Motor neuron (in vitro differentiated cells): ENCODE results near the gene PKNOX2. TPM values are rescaled to one million over a fixed set of nuclear protein-coding genes. Genes with fewer than 3 reads are reported as not detected.
"Not testable (repeated sequence)": the region's sequence is repeated elsewhere in the genome, so short reads cannot be mapped to it uniquely, and the experiment has no call there.

ENCODE experiments used
- ATAC-seq, 8 experiments: fragments of 200-7000 bp; cut with Tn5 transposase; replicated peaks in 6 of 8; 2 replicates each; pipeline ENCODE4 v1.8.0; 2021; ENCODE audit warnings: mild to moderate bottlenecking in 8 of 8, moderate library complexity in 8 of 8
- H3K27ac ChIP-seq, 2 donors: fragments of 250-450 bp; sonication (Bioruptor Pico); 2 replicates each; pipeline ENCODE4 v1.9.0; 2021; ENCODE audit warnings: antibody characterized with exemption in 2 of 2, mild to moderate bottlenecking in 2 of 2, moderate library complexity in 1 of 2
- H3K4me1 ChIP-seq, 2 donors: fragments of 250-450 bp; sonication (Bioruptor Pico); replicated peaks in 1 of 2; 2 replicates each; pipeline ENCODE4 v1.6.1; 2021; ENCODE audit warnings: antibody characterized with exemption in 2 of 2, mild to moderate bottlenecking in 2 of 2, moderate library complexity in 1 of 2
- H3K4me3 ChIP-seq, 5 donors: fragments of 250-450 bp; sonication (Bioruptor Pico); 2 replicates each; pipeline ENCODE4 v1.9.0; 2021; ENCODE audit warnings: antibody characterized with exemption in 5 of 5, mild to moderate bottlenecking in 5 of 5, moderate library complexity in 4 of 5
- WGBS, 10 experiments: fragments of 450-650 bp; shearing (Covaris generic); methylation state at CpG; one replicate each; pipeline ENCODE4 v1.0.0; 2022; 5-methylcytosine and 5-hydroxymethylcytosine counted together
- in situ Hi-C, 9 experiments: fragments of 400-800 bp; cut with MboI; loops; one replicate each; pipeline ENCODE4 v1.15.0; 2021; ENCODE audit warnings: low sequenced_read_pairs in 9 of 9, low pct_unique_long_range_greater_than_20kb in 2 of 9; ENCODE audit not compliant: unreplicated experiment in 9 of 9
- total RNA-seq, 8 experiments: library from RNA; unstranded; fragments of 300-600 nt; gene quantifications; 2 replicates each; pipeline versions ENCODE4 v1.2.3 to v1.2.4, GENCODE V29; 2022

The PKNOX2 gene
- total RNA-seq, 8 experiments from 2014 or later: 0.25 to 18.0 (median 9.1) TPM

GRCh38 chr11:125221461-125221860 lies 56.9 kb downstream of the PKNOX2 start:
- in situ Hi-C loops: no loop called here
- Histone ChIP-seq H3K4me1 (peaks cover 50 to 64% of the 10 kb centered on the region in 2 donors), H3K27ac (no peak overlapping the region), H3K4me3 (no peak overlapping the region)
- WGBS, 10 experiments: 0 to 80% (median 43%) methylated on average over 1 to 8 of the region's 10 CpGs; no CpG with 5 or more reads in 2 of the 10 experiments
- peak in 4 of 8 experiments; percentile 42 to 73 (median 59) for ATAC-seq

DNA sequence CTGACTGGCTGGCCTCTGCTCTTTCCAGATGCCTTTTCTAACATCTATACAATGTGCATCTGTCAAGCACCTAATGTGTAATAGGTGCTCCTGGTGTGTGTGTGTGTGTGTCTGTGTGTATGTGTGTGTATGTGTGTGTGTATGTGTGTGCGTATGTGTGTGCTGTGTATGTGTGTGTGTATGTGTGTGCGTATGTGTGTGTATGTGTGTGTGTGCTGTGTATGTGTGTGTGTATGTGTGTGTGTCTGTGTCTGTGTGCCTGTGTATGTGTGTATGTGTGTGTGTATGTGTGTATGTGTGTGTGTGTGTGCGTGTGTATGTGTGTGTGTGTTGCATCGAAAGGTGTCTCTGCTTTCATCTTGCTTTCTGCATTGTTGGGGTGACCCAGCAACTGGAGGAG lies 57.9 kb downstream of the PKNOX2 start:
- peaks cover 46 to 59% of the 10 kb centered on the region in 2 donors for H3K4me1 ChIP-seq
- in situ Hi-C loops: no loop called here
- no peak for ATAC-seq
- no peak overlapping the region for H3K4me3 ChIP-seq
- H3K27ac ChIP-seq: no peak overlapping the region
- 40 to 100% (median 92%) methylated on average over 1 to 3 of the region's 4 CpGs; no CpG with 5 or more reads in 2 of the 10 experiments for WGBS, 10 experiments

- WGBS, 10 experiments: 67 to 100% (median 91%) methylated on average over 1 to 6 of the region's 6 CpGs; no CpG with 5 or more reads in 2 of the 10 experiments
- peaks cover 43 to 62% of the 10 kb centered on the region in 2 donors for H3K4me1 ChIP-seq
- H3K4me3 ChIP-seq, ATAC-seq, in situ Hi-C loops, H3K27ac ChIP-seq: not testable (repeated sequence)
These were observed 58.6 kb downstream of the PKNOX2 start for GRCh38 chr11:125223161-125223560.

GRCh38 chr11:125223901-125224361 lies 59.4 kb downstream of the PKNOX2 start:
- no peak overlapping the region for H3K4me3 ChIP-seq
- ATAC-seq: peak in 5 of 8 experiments; percentile 26 to 48 (median 36)
- peaks cover 43 to 70% of the 10 kb centered on the region in 2 donors for H3K4me1 ChIP-seq
- WGBS, 10 experiments: 38 to 77% (median 57%) methylated on average over 2 to 7 of the region's 11 CpGs; no CpG with 5 or more reads in 3 of the 10 experiments
- H3K27ac ChIP-seq: peak overlapping the region in 1 of 2 donors; percentile 61
- in situ Hi-C loops: no loop called here

DNA sequence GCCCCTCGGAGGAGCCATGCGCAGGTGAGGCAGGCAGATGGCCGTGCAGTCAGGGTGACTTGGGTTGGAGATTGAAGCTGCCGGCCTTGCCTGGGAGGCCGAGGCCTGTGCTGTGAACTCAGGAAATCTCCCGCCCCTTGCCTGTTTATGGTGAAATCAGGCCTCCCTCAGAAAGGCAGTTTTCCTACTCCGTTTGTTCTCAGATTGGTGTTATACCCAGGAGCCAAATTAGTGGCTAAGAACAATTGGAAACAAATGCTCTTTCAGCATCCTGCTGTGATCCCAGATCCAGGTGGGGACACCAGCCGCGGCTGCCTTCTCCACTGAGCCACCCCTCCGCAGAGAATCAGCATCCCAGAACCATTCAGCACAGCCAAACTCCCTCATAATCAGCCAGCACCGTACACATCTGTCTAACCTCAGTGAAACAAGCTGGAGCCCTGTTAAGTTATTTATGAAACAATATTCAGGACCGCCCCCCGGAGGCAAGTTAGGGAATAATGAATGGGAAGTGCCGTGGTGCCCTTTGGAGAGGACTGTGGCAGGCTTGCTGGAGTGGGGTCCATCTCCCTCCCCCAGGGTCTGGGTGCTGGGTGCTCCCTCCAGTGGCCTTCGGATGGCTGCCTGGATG lies 60.0 kb downstream of the PKNOX2 start:
- H3K4me1 ChIP-seq: peaks cover 43 to 65% of the 10 kb centered on the region in 2 donors
- WGBS, 10 experiments: 0 to 90% (median 81%) methylated on average over 1 to 12 of the region's 15 CpGs; no CpG with 5 or more reads in 3 of the 10 experiments
- H3K27ac ChIP-seq: no peak overlapping the region
- H3K4me3 ChIP-seq: no peak overlapping the region
- in situ Hi-C loops: no loop called here
- peak in 6 of 8 experiments; percentile 15 to 53 (median 30) for ATAC-seq

DNA sequence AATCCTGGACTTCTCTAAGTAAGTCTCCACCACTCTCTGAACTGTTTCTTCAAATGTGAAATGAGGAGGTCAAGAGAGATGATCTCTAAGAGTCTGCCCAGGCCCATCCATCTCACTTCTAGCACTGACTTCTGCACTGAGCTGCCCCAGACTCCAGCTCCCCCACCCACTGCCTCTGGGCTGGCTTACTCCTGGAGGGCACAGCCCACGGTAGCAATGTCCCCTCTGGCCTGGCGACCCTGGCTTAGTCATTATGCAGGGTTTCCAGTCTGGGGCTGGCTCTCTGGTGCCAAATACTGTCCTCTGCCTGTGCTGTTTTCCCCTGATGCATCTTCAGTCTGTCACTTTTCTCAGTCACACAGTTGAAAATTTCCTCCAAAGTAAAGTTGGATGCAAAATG lies 60.9 kb downstream of the PKNOX2 start:
- peaks cover 40 to 56% of the 10 kb centered on the region in 2 donors for H3K4me1 ChIP-seq
- ATAC-seq: no peak
- H3K4me3 ChIP-seq: no peak overlapping the region
- 17 to 100% (median 20%) methylated on average over 1 to 2 of the region's 2 CpGs; no CpG with 5 or more reads in 7 of the 10 experiments for WGBS, 10 experiments
- in situ Hi-C loops: no loop called here
- no peak overlapping the region for H3K27ac ChIP-seq

DNA sequence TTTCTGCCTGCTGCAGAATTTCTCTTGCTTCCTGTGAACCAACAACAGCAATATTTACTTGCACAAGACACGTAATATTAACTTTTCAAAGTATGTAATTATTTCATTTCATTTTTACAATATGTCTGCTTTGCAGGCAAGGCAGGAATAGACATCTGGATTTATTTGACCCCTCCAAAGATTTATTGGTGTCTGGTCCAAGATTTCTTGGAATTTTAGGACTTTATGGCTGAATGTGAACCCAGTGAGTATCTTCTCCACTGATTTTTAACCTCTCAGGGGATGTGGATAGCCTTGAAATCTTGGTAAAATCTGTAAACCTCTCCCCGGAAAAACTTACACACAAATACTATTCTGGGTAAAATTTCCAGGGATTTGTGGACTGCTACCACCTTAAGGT lies 61.5 kb downstream of the PKNOX2 start:
- H3K27ac ChIP-seq: no peak overlapping the region
- H3K4me3 ChIP-seq: no peak overlapping the region
- 0 to 100% (median 84%) methylated on average over 1 to 2 of the region's 2 CpGs for WGBS, 10 experiments
- no peak for ATAC-seq
- peaks cover 36 to 50% of the 10 kb centered on the region in 2 donors for H3K4me1 ChIP-seq
- in situ Hi-C loops: no loop called here

DNA sequence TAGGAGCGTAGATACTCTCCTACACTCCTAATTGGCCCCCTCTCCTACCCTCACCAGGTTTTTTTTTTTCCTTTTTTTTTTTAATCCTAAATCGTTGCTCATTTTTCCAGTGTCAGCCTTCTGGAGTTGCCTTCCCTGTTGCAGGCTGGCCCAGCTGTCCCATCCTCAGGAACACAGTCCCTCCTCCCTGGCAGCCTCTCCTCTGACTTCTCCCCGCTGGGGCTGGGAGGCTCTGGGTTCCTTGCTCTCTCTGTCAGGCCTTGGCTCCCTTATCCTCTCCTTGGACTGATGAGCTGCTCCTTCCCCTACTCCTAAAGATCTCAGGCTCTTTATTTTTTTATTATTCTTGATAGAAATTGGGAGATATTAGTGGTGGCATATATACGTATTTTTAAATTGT lies 62.2 kb downstream of the PKNOX2 start:
- in situ Hi-C loops: no loop called here
- 18 to 100% (median 75%) methylated on average over 1 to 4 of the region's 4 CpGs; no CpG with 5 or more reads in 1 of the 10 experiments for WGBS, 10 experiments
- Histone ChIP-seq H3K4me1 (peaks cover 29 to 43% of the 10 kb centered on the region in 2 donors), H3K4me3 (no peak overlapping the region), H3K27ac (no peak overlapping the region)
- ATAC-seq: no peak

DNA sequence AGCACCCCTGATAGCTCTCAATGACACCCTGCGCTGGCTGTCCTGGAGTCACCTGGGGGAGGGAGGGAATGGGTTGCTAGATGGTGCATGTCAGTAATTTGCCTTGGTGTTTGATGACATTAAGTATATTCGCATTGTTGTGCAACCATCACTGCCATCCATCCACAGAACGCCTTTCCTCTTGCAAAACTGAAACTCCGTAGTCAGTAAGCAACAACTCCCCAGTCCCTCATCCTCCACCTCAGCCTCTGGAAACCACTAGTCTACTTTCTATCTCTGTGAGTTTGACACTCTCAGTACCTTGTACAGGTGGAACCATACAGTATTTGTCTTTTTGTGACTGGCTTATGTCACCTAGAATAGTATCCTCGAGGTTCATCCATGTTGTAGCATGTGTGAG lies 62.6 kb downstream of the PKNOX2 start:
- peaks cover 25 to 38% of the 10 kb centered on the region in 2 donors for H3K4me1 ChIP-seq
- no peak for ATAC-seq
- 29 to 96% (median 65%) methylated on average over 1 to 5 of the region's 5 CpGs; no CpG with 5 or more reads in 2 of the 10 experiments for WGBS, 10 experiments
- no peak overlapping the region for H3K4me3 ChIP-seq
- no peak overlapping the region for H3K27ac ChIP-seq
- in situ Hi-C loops: no loop called here

- in situ Hi-C loops: no loop called here
- Histone ChIP-seq H3K4me1 (peaks cover 18 to 28% of the 10 kb centered on the region in 2 donors), H3K27ac (no peak overlapping the region), H3K4me3 (no peak overlapping the region)
- WGBS, 10 experiments: 17 to 49% (median 29%) methylated on average over 2 to 4 of the region's 4 CpGs; no CpG with 5 or more reads in 5 of the 10 experiments
- ATAC-seq: peak; percentile 34 to 97 (median 74)
These were observed 63.9 kb downstream of the PKNOX2 start for GRCh38 chr11:125228445-125228844.

DNA sequence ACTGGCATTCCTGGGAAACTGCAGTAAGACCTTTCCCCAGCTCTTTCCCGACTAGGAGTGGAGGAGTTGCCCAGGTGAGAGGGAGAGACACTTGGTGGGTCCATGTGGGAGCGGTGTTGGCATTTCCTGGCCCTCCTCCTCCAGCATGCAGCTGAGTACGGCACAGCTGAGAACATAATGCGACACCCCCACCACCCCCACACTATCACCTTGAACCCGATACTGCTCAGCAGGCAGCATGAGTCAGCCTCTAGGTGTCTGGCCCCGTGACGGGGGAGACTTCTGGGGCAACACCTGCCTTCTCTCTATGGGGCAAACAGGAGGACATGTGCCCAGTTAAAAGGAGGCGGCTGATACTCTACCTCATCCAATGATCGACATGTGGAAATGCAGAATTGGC lies 64.4 kb downstream of the PKNOX2 start:
- Histone ChIP-seq H3K27ac (no peak overlapping the region), H3K4me1 (peaks cover 18 to 27% of the 10 kb centered on the region in 2 donors), H3K4me3 (no peak overlapping the region)
- in situ Hi-C loops: no loop called here
- peak in 1 of 8 experiments; percentile 7 for ATAC-seq
- 33 to 100% (median 100%) methylated on average over 1 to 4 of the region's 9 CpGs; no CpG with 5 or more reads in 4 of the 10 experiments for WGBS, 10 experiments

- Histone ChIP-seq H3K4me3 (no peak overlapping the region), H3K27ac (no peak overlapping the region), H3K4me1 (peaks cover 21 to 28% of the 10 kb centered on the region in 2 donors)
- 0 to 100% (median 100%) methylated on average over 1 of the region's 2 CpGs; no CpG with 5 or more reads in 7 of the 10 experiments for WGBS, 10 experiments
- no peak for ATAC-seq
- in situ Hi-C loops: no loop called here
These were observed 65.4 kb downstream of the PKNOX2 start for GRCh38 chr11:125229916-125230315.

DNA sequence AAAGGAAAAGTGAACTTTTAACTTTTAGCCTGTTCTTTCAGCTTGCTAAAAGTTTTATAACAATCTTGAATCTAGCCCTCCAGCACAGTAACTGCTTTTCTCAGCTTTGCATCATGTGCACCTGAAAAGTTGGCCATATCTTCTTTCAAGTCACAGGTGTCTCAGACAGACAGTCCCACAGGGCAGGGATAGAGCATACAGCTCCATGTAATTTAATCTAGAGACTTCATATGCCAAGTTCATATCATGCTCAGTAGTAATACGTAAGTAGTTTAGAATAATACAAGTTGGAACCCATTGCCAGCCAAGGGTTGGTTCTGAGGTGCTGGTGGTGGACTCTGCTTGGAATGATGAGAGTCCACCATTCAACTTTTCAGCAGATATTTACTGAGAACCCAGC lies 68.6 kb downstream of the PKNOX2 start:
- ATAC-seq: no peak
- H3K4me1 ChIP-seq: peaks cover 30 to 39% of the 10 kb centered on the region in 2 donors
- in situ Hi-C loops: no loop called here
- no peak overlapping the region for H3K27ac ChIP-seq
- H3K4me3 ChIP-seq: no peak overlapping the region
- 38 to 100% (median 95%) methylated on average over 1 of the region's 1 CpG; no CpG with 5 or more reads in 6 of the 10 experiments for WGBS, 10 experiments
